ENCODE results near the gene CAMK1D.
"Not testable (repeated sequence)": the region's sequence is repeated elsewhere in the genome, so short reads cannot be mapped to it uniquely, and the experiment has no call there.

CAMK1D gene

GRCh38 chr10:12726971-12727831, 377.9 kb downstream of the CAMK1D start:
- DNase-seq (ENCODE audit: low read depth), result no peak

- no peak for DNase-seq (ENCODE audit: low read depth)
These were observed 378.5 kb downstream of the CAMK1D start for GRCh38 chr10:12727832-12728215.

GRCh38 chr10:12728494-12728893, 379.1 kb downstream of the CAMK1D start:
- DNase-seq (ENCODE audit: low read depth), result no peak

GRCh38 chr10:12729885-12730284, 380.5 kb downstream of the CAMK1D start:
- DNase-seq (ENCODE audit: low read depth), result no peak

- DNase-seq (ENCODE audit: low read depth), result peak; percentile 28
These were observed 381.6 kb downstream of the CAMK1D start for GRCh38 chr10:12730809-12731519.

- DNase-seq (ENCODE audit: low read depth), result no peak
These were observed 383.9 kb downstream of the CAMK1D start for GRCh38 chr10:12733271-12733670.

- DNase-seq (ENCODE audit: low read depth), result no peak
These were observed 386.6 kb downstream of the CAMK1D start for GRCh38 chr10:12735843-12736462.

- DNase-seq (ENCODE audit: low read depth), result no peak
These were observed 391.5 kb downstream of the CAMK1D start for GRCh38 chr10:12740813-12741212.

- no peak for DNase-seq (ENCODE audit: low read depth)
These were observed 392.0 kb downstream of the CAMK1D start for GRCh38 chr10:12741360-12741804.

- DNase-seq (ENCODE audit: low read depth), result no peak
These were observed 393.4 kb downstream of the CAMK1D start for GRCh38 chr10:12742771-12743170.

GRCh38 chr10:12743466-12743865, 394.1 kb downstream of the CAMK1D start:
- not testable (repeated sequence) for DNase-seq (ENCODE audit: low read depth)

- DNase-seq (ENCODE audit: low read depth), result no peak
These were observed 394.6 kb downstream of the CAMK1D start for GRCh38 chr10:12743941-12744340.

GRCh38 chr10:12748186-12748585, 398.8 kb downstream of the CAMK1D start:
- no peak for DNase-seq (ENCODE audit: low read depth)

- DNase-seq (ENCODE audit: low read depth), result no peak
These were observed 400.6 kb downstream of the CAMK1D start for GRCh38 chr10:12749760-12750478.

GRCh38 chr10:12750526-12751201, 401.3 kb downstream of the CAMK1D start:
- no peak for DNase-seq (ENCODE audit: low read depth)

- no peak for DNase-seq (ENCODE audit: low read depth)
These were observed 405.7 kb downstream of the CAMK1D start for GRCh38 chr10:12755075-12755474.

- no peak for DNase-seq (ENCODE audit: low read depth)
These were observed 408.0 kb downstream of the CAMK1D start for GRCh38 chr10:12757351-12757750.

GRCh38 chr10:12758271-12758670, 408.9 kb downstream of the CAMK1D start:
- DNase-seq (ENCODE audit: low read depth), result no peak

- no peak for DNase-seq (ENCODE audit: low read depth)
These were observed 416.9 kb downstream of the CAMK1D start for GRCh38 chr10:12766223-12766622.

- DNase-seq (ENCODE audit: low read depth), result no peak
These were observed 419.1 kb downstream of the CAMK1D start for GRCh38 chr10:12768156-12769100.

Data from GM04503 (cell line).